Endothelial cell of umbilical vein (primary cell): ENCODE results near the gene RASGRF1. TPM values are rescaled to one million over a fixed set of nuclear protein-coding genes. Genes with fewer than 3 reads are reported as not detected.

ENCODE experiments used
- BruUV-seq: library from RNA; stranded (reverse); fragments of 400-500 nt; replicated peaks from 2 replicates; lab custom pipeline; 2021; lab: Mats Ljungman, UMichigan
- CTCF ChIA-PET: fragments of 300-600, 350-600 bp; sonication (Branson Sonifier 250); formaldehyde crosslinking; loops from one replicate; lab custom pipeline; 2021; ENCODE audit warnings: antibody characterized with exemption, inconsistent platforms; lab: Charles Lee
- POLR2A ChIA-PET: fragments of 300-600, 350-600 bp; sonication (Branson Sonifier 250); formaldehyde crosslinking; loops from one replicate; lab custom pipeline; 2021; ENCODE audit warnings: antibody characterized with exemption, inconsistent platforms; lab: Charles Lee
- DNase-seq: peaks from one replicate; pipeline ENCODE4 v3.0.0-alpha.2; 2011; ENCODE audit warnings: low read depth, low spot score
- FAIRE-seq: peaks from 2 replicates; lab custom pipeline; 2011; peaks lifted over from hg19 to GRCh38; lab: Jason Lieb, UNC
- H2AFZ ChIP-seq: 2 replicates; pipeline ENCODE4 v1.6.0; 2012; ENCODE audit warnings: low read depth, low read length, control low read depth, inconsistent platforms
- H3K27ac ChIP-seq: 2 replicates; pipeline ENCODE4 v1.5.1; 2011; ENCODE audit warnings: low read depth, mild to moderate bottlenecking, control low read depth, low read length, moderate library complexity; ENCODE audit not compliant: insufficient read depth
- H3K27me3 ChIP-seq, 2 experiments: 2 replicates each; pipeline versions ENCODE4 v1.6.0 to v1.6.1; 2011; ENCODE audit warnings: low read length in 2 of 2, mixed read lengths in 1 of 2; ENCODE audit not compliant: control insufficient read depth in 2 of 2, insufficient read depth in 2 of 2
- H3K36me3 ChIP-seq, 2 experiments: 2 replicates in 1 of 2; 3 replicates in 1 of 2; pipeline ENCODE4 v1.5.1; 2011; ENCODE audit warnings: low read length in 2 of 2, mild to moderate bottlenecking in 1 of 2, moderate library complexity in 1 of 2; ENCODE audit not compliant: control insufficient read depth in 2 of 2, insufficient read depth in 2 of 2; ENCODE audit errors: extremely low read depth in 1 of 2
- H3K4me1 ChIP-seq: 3 replicates; pipeline ENCODE4 v1.5.1; 2011; ENCODE audit warnings: mild to moderate bottlenecking, low read length; ENCODE audit not compliant: control insufficient read depth, insufficient read depth; ENCODE audit errors: extremely low read depth
- H3K4me2 ChIP-seq: 2 replicates; pipeline ENCODE4 v1.6.1; 2011; ENCODE audit warnings: low read length, control low read depth, mixed read lengths; ENCODE audit not compliant: insufficient read depth
- H3K4me3 ChIP-seq, 3 experiments: fragments of 200-600 bp in 1 of 3; sonication (generic), shearing (Covaris generic) in 1 of 3; replicated peaks in 1 of 3; 2 replicates each; pipeline ENCODE4 v1.5.1; 2011 to 2016; ENCODE audit warnings: control low read depth in 3 of 3, low read length in 3 of 3, mild to moderate bottlenecking in 2 of 3, inconsistent platforms in 1 of 3, low read depth in 1 of 3, moderate library complexity in 1 of 3; ENCODE audit not compliant: insufficient read depth in 1 of 3
- H3K79me2 ChIP-seq: 2 replicates; pipeline ENCODE4 v1.6.0; 2012; ENCODE audit warnings: low read length, inconsistent platforms; ENCODE audit not compliant: control insufficient read depth, insufficient read depth
- H3K9ac ChIP-seq: replicated peaks from 2 replicates; pipeline ENCODE3; 2011; ENCODE audit warnings: low read length, control low read depth; ENCODE audit not compliant: insufficient read depth; ENCODE audit errors: extremely low read depth
- H3K9me1 ChIP-seq: replicated peaks from 3 replicates; pipeline ENCODE4 v1.6.0; 2011; ENCODE audit warnings: mild to moderate bottlenecking, low read length; ENCODE audit not compliant: control insufficient read depth, insufficient read depth; ENCODE audit errors: extremely low read depth
- H3K9me3 ChIP-seq: replicated peaks from 2 replicates; pipeline ENCODE4 v1.5.1; 2012; ENCODE audit warnings: low read length, inconsistent platforms; ENCODE audit not compliant: control insufficient read depth, insufficient read depth
- H4K20me1 ChIP-seq: replicated peaks from 2 replicates; pipeline ENCODE3; 2011; ENCODE audit warnings: mild to moderate bottlenecking, low read length; ENCODE audit not compliant: control insufficient read depth, insufficient read depth; ENCODE audit errors: extremely low read depth
- CTCF ChIP-seq, 2 donors: IDR thresholded peaks; 1 replicate in 1 of 2; 2 replicates in 1 of 2; pipeline ENCODE4 v1.5.1; 2011; ENCODE audit warnings: low read length in 2 of 2, mild to moderate bottlenecking in 2 of 2, moderate library complexity in 2 of 2, control low read depth in 1 of 2, inconsistent platforms in 1 of 2, low read depth in 1 of 2; ENCODE audit not compliant: insufficient read depth in 1 of 2; ENCODE audit errors: extremely low read depth in 1 of 2
- EZH2 ChIP-seq: IDR thresholded peaks from 2 replicates; pipeline ENCODE4 v1.6.1; 2012; ENCODE audit warnings: borderline replicate concordance, low read depth, mild to moderate bottlenecking, moderate library complexity, low read length, inconsistent platforms; ENCODE audit not compliant: severe bottlenecking
- FOS ChIP-seq: IDR thresholded peaks from 2 replicates; pipeline ENCODE4 v1.6.1; 2011; ENCODE audit warnings: mild to moderate bottlenecking, low read length, moderate library complexity, borderline replicate concordance; ENCODE audit not compliant: insufficient read depth
- MAX ChIP-seq: IDR thresholded peaks from 2 replicates; pipeline ENCODE4 v1.6.1; 2011; ENCODE audit not compliant: insufficient read depth, insufficient read length
- MYC ChIP-seq: IDR thresholded peaks from one replicate; pipeline ENCODE4 v1.6.1; 2011; ENCODE audit warnings: mild to moderate bottlenecking, low read depth, low read length
- POLR2A ChIP-seq: IDR thresholded peaks from 2 replicates; pipeline ENCODE4 v1.6.1; 2012; ENCODE audit warnings: low read depth, mild to moderate bottlenecking, control low read depth, low read length
- dilution Hi-C: fragments of 300-500 bp; cut with MboI; formaldehyde crosslinking; loops from one replicate; pipeline ENCODE4 v1.15.0; 2019; ENCODE audit warnings: low sequenced_read_pairs; ENCODE audit not compliant: extremely low pct_ligation_motif_present
- intact Hi-C: fragments of 100-400 bp; cut with micrococcal nuclease; formaldehyde crosslinking; loops from one replicate; pipeline ENCODE4 v1.10.0; 2022
- polyA plus RNA-seq, 4 experiments: library from polyadenylated mRNA; depleted of rRNA in 3 of 4; stranded (reverse) in 3 of 4; unstranded in 1 of 4; fragments of >200 nt; gene quantifications; 2 replicates each; pipeline versions ENCODE4 v1.2.1 to v1.2.3, GENCODE V29; 2011 to 2012; ENCODE audit warnings: missing spikeins in 1 of 4
- total RNA-seq: library from RNA; stranded (reverse); gene quantifications from 2 replicates; pipeline ENCODE4 v1.2.3, GENCODE V29; 2021

Gene RASGRF1
- total and polyA plus RNA-seq, 2 donors (not counting 3 experiments of a cell fraction or from before 2014, with no cell fraction given): 0.04 TPM; not detected in 1

GRCh38 chr15:79083154-79083553 lies 7.4 kb downstream of the RASGRF1 start:
- no peak overlapping the region for H2AFZ ChIP-seq
- FAIRE-seq (no peak), DNase-seq (no peak)
- H3K4me2 ChIP-seq: no peak overlapping the region
- H4K20me1 ChIP-seq: no peaks in the 10 kb centered on the region
- no peaks in the 10 kb centered on the region for H3K27me3 ChIP-seq
- intact Hi-C loops: no loop called here
- H3K4me1 ChIP-seq: no peaks in the 10 kb centered on the region
- no peak overlapping the region for H3K9ac ChIP-seq
- H3K36me3 ChIP-seq: no peaks in the 10 kb centered on the region
- H3K9me1 ChIP-seq: no peaks in the 10 kb centered on the region
- dilution Hi-C loops: no loop called here
- POLR2A ChIA-PET: no interaction called here
- TF ChIP-seq EZH2: no peak
- TF ChIP-seq FOS: no peak
- TF ChIP-seq MYC: no peak
- TF ChIP-seq CTCF (IDR thresholded peaks at IDR 0.05; ENCODE audit: extremely low read depth in 1 of 2, insufficient read depth in 1 of 2, low read depth in 1 of 2, low read length in 2 of 2): no peak
- TF ChIP-seq POLR2A: no peak
- TF ChIP-seq MAX: no peak
- H3K79me2 ChIP-seq: no peaks in the 10 kb centered on the region
- CTCF ChIA-PET: no interaction called here
- no peaks in the 10 kb centered on the region for H3K9me3 ChIP-seq
- no peak overlapping the region for H3K4me3 ChIP-seq
- no peak overlapping the region for H3K27ac ChIP-seq
- BruUV-seq: no TSS peak
